Measurements from ENCODE around the gene TMEM53. TPM values are rescaled to one million over a fixed set of nuclear protein-coding genes. Genes with fewer than 3 reads are reported as not detected.

Gene TMEM53
- total and polyA plus RNA-seq, 2 donors (not counting 3 experiments of a cell fraction or from before 2014, with no cell fraction given) = 5.3 to 16.5 TPM

DNA sequence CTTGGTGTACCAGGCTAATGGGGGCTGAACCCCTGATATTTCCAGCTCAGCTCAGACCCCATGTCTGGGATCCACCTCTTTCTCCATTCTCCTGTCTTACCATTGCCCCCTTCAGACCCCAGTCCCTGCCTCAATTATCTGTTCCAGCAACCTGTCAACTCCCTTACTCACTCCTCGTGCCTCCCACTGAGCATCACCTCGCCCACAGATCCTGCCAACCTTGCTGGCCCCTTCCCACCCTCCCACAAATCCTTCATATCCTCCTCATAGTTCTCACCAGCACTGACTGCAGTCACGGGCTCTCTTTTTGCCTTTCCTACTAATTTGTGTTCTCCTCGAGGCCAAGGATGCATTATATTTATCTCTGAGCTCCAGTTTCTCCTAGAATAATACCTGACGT is 62.9 kb downstream of the TMEM53 start:
- dilution Hi-C loops (cut with MboI; ENCODE audit: extremely low pct_ligation_motif_present, low sequenced_read_pairs) = no loop called here
- no peaks in the 10 kb centered on the region for H3K9me1 ChIP-seq (replicated peaks; ENCODE audit: control insufficient read depth, extremely low read depth, insufficient read depth, low read length)
- no peaks in the 10 kb centered on the region for H4K20me1 ChIP-seq (replicated peaks; ENCODE audit: control insufficient read depth, extremely low read depth, insufficient read depth, low read length)
- no peak overlapping the region for H3K9ac ChIP-seq (replicated peaks; ENCODE audit: extremely low read depth, insufficient read depth, low read length)
- H3K9me3 ChIP-seq (replicated peaks; ENCODE audit: control insufficient read depth, insufficient read depth, low read length) = no peaks in the 10 kb centered on the region
- DNase-seq (ENCODE audit: low read depth, low spot score) (no peak), FAIRE-seq (no peak)
- TF ChIP-seq FOS (IDR thresholded peaks at IDR 0.05; ENCODE audit: borderline replicate concordance, insufficient read depth, low read length) (no peak), MYC (IDR thresholded peaks at IDR 0.05; ENCODE audit: low read depth, low read length) (no peak), EZH2 (IDR thresholded peaks at IDR 0.05; ENCODE audit: borderline replicate concordance, low read depth, low read length, severe bottlenecking) (no peak), JUN (IDR thresholded peaks at IDR 0.05; ENCODE audit: borderline replicate concordance, insufficient read depth, insufficient read length, low read depth) (no peak), GATA2 (IDR thresholded peaks at IDR 0.05; ENCODE audit: insufficient read depth, insufficient read length, low read depth, low read length) (no peak), POLR2AphosphoS5 (IDR thresholded peaks at IDR 0.05; ENCODE audit: insufficient read depth, low read depth, low read length) (no peak), POLR2A (IDR thresholded peaks at IDR 0.05; ENCODE audit: low read depth, low read length) (no peak)
- TF ChIP-seq, protein P1, sequence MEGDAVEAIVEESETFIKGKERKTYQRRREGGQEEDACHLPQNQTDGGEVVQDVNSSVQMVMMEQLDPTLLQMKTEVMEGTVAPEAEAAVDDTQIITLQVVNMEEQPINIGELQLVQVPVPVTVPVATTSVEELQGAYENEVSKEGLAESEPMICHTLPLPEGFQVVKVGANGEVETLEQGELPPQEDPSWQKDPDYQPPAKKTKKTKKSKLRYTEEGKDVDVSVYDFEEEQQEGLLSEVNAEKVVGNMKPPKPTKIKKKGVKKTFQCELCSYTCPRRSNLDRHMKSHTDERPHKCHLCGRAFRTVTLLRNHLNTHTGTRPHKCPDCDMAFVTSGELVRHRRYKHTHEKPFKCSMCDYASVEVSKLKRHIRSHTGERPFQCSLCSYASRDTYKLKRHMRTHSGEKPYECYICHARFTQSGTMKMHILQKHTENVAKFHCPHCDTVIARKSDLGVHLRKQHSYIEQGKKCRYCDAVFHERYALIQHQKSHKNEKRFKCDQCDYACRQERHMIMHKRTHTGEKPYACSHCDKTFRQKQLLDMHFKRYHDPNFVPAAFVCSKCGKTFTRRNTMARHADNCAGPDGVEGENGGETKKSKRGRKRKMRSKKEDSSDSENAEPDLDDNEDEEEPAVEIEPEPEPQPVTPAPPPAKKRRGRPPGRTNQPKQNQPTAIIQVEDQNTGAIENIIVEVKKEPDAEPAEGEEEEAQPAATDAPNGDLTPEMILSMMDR (IDR thresholded peaks at IDR 0.05; ENCODE audit: extremely low read depth in 1 of 2, insufficient read depth in 1 of 2, low read depth in 1 of 2, low read length in 2 of 2) = no peak
- TF ChIP-seq, protein P2, sequence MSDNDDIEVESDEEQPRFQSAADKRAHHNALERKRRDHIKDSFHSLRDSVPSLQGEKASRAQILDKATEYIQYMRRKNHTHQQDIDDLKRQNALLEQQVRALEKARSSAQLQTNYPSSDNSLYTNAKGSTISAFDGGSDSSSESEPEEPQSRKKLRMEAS (IDR thresholded peaks at IDR 0.05; ENCODE audit: insufficient read depth, insufficient read length) = no peak
- no peak overlapping the region for H3K4me3 ChIP-seq (replicated peaks in 1 of 3; ENCODE audit: insufficient read depth in 1 of 3, low read depth in 1 of 3, low read length in 3 of 3)
- H2AFZ ChIP-seq (ENCODE audit: low read depth, low read length) = no peak overlapping the region
- H3K36me3 ChIP-seq (ENCODE audit: control insufficient read depth in 2 of 2, extremely low read depth in 1 of 2, insufficient read depth in 2 of 2, low read length in 2 of 2) = no peaks in the 10 kb centered on the region
- H3K27me3 ChIP-seq (ENCODE audit: control insufficient read depth in 2 of 2, insufficient read depth in 2 of 2, low read length in 2 of 2) = peaks cover 21 to 24% of the 10 kb centered on the region in 2 experiments
- no peaks in the 10 kb centered on the region for H3K4me1 ChIP-seq (ENCODE audit: control insufficient read depth, extremely low read depth, insufficient read depth, low read length)
- CTCF ChIA-PET = interaction anchor here (0.8 to 5.8 kb wide), 3 partner anchors 31 to 234 kb away, joined by 3 to 109 read pairs (median 12); no protein-coding TSS in a partner anchor
- no peaks in the 10 kb centered on the region for H3K79me2 ChIP-seq (ENCODE audit: control insufficient read depth, insufficient read depth, low read length)
- H3K4me2 ChIP-seq (ENCODE audit: insufficient read depth, low read length) = no peak overlapping the region
- BruUV-seq (replicated peaks) = no TSS peak
- POLR2A ChIA-PET = no interaction called here
- no peak overlapping the region for H3K27ac ChIP-seq (ENCODE audit: insufficient read depth, low read depth, low read length)
- intact Hi-C loops (cut with micrococcal nuclease) = no loop called here

All from endothelial cell of umbilical vein (primary cell).